SK-N-DZ (cell line): ENCODE measurements around the gene LONRF2.

ENCODE experiments used
- DNase-seq: peaks from one replicate; pipeline ENCODE4 v3.0.0-alpha.2; 2015; ENCODE audit warnings: low spot score
- small RNA-seq, 2 experiments: library from RNA; depleted of rRNA; stranded (forward); fragments of <200 nt; gene quantifications; one replicate each; pipeline ENCODE3, GENCODE V24; 2014

The LONRF2 gene

GRCh38 chr2:100237163-100237562 lies 85.1 kb downstream of the LONRF2 start:
- DNase-seq: no peak

GRCh38 chr2:100236166-100236565 lies 86.1 kb downstream of the LONRF2 start:
- DNase-seq: no peak

GRCh38 chr2:100235581-100235980 lies 86.7 kb downstream of the LONRF2 start:
- DNase-seq: no peak

- DNase-seq: no peak
Observed at GRCh38 chr2:100235098-100235497, 87.2 kb downstream of the LONRF2 start.

- no peak for DNase-seq
Observed at GRCh38 chr2:100234141-100234540, 88.2 kb downstream of the LONRF2 start.

- DNase-seq: no peak
Observed at GRCh38 chr2:100233061-100233460, 89.2 kb downstream of the LONRF2 start.

GRCh38 chr2:100230754-100231153 lies 91.5 kb downstream of the LONRF2 start:
- DNase-seq: no peak

- DNase-seq: no peak
Observed at GRCh38 chr2:100228967-100229366, 93.3 kb downstream of the LONRF2 start.

- DNase-seq: no peak
Observed at GRCh38 chr2:100228415-100228814, 93.9 kb downstream of the LONRF2 start.

GRCh38 chr2:100224988-100225710 lies 97.2 kb downstream of the LONRF2 start:
- no peak for DNase-seq

GRCh38 chr2:100223502-100223901 lies 98.8 kb downstream of the LONRF2 start:
- no peak for DNase-seq

Small RNA genes lying within 50 kb of the gene (small RNA-seq; reads per million reads assigned to genes)
- gene AC012493.2: 0 reads per million in 2 experiments
